RCC 7860 (cell line): ENCODE measurements around the gene PCDHB4.
"Not testable (repeated sequence)": the region's sequence is repeated elsewhere in the genome, so short reads cannot be mapped to it uniquely, and the experiment has no call there.

ENCODE experiments used
- DNase-seq: peaks from one replicate; pipeline ENCODE4 v3.0.0-alpha.2; 2015; ENCODE audit warnings: low spot score
- FAIRE-seq: peaks from 2 replicates; lab custom pipeline; 2012; peaks lifted over from hg19 to GRCh38; lab: Jason Lieb, UNC

PCDHB4 gene

DNA sequence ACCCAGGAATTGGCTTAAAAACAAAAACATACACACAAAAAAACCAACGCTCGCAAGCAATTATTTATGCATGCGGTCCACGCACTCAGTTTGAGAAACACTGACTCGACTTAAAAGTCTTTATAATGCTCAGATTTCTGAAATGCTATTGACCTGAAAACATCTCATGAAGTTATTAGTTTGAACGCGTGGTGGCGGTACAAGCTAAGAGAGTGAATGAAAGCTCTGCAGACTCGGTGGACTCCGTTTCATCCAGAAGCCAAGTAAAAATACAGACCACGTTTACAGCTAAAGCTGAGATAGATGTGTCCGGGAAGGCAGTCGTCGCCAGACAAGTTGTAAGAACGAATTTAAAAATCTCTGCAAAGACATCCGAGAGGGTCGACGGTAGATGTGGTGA is 28.2 kb downstream of the PCDHB4 start, which contains the start of gene PCDHB6:
Gene PCDHB6 (plus strand): TSS at position 246 of the 400 bp plus-strand sequence. CDS start 201 bp downstream, outside the sequence.
- FAIRE-seq (no peak), DNase-seq (no peak)

DNA sequence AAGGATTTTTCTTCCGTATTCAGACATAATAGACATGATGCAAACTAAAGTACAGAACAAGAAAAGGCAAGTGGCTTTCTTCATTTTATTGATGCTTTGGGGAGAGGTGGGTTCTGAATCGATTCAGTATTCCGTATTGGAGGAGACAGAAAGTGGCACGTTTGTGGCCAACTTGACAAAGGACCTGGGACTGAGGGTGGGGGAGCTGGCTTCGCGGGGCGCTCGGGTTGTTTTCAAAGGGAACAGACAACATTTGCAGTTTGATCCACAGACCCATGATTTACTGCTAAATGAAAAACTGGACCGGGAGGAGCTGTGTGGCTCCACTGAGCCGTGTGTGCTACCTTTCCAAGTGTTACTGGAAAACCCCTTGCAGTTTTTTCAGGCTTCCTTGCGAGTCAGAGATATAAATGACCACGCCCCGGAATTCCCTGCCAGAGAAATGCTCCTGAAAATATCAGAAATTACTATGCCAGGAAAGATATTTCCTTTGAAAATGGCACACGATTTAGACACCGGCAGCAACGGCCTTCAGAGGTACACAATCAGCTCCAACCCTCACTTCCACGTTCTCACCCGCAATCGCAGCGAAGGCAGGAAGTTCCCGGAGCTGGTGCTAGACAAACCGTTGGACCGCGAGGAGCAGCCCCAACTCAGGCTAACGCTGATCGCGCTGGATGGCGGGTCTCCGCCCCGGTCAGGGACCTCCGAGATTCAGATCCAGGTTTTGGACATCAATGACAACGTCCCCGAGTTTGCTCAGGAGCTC is 28.8 kb downstream of the PCDHB4 start:
- no peak for FAIRE-seq
- DNase-seq: no peak

DNA sequence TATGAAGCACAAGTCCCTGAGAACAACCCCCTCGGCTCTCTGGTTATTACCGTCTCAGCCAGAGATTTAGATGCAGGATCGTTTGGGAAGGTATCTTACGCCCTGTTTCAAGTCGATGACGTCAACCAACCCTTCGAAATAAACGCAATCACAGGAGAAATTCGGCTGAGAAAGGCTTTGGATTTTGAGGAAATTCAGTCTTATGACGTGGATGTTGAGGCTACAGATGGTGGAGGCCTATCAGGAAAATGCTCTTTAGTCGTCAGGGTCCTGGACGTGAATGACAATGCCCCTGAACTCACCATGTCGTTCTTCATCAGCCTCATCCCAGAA is 29.3 kb downstream of the PCDHB4 start:
- DNase-seq (no peak), FAIRE-seq (no peak)

- not testable (repeated sequence) for FAIRE-seq, DNase-seq
These were observed 30.0 kb downstream of the PCDHB4 start for GRCh38 chr5:141151632-141152031.

DNA sequence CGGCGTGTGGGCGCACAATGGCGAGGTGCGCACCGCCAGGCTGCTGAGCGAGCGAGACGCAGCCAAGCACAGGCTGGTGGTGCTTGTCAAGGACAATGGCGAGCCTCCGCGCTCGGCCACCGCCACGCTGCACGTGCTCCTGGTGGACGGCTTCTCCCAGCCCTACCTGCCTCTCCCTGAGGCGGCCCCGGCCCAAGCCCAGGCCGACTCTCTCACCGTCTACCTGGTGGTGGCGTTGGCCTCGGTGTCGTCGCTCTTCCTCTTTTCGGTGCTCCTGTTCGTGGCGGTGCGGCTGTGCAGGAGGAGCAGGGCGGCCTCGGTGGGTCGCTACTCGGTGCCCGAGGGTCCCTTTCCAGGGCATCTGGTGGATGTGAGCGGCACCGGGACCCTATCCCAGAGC is 30.5 kb downstream of the PCDHB4 start:
- not testable (repeated sequence) for DNase-seq, FAIRE-seq

DNA sequence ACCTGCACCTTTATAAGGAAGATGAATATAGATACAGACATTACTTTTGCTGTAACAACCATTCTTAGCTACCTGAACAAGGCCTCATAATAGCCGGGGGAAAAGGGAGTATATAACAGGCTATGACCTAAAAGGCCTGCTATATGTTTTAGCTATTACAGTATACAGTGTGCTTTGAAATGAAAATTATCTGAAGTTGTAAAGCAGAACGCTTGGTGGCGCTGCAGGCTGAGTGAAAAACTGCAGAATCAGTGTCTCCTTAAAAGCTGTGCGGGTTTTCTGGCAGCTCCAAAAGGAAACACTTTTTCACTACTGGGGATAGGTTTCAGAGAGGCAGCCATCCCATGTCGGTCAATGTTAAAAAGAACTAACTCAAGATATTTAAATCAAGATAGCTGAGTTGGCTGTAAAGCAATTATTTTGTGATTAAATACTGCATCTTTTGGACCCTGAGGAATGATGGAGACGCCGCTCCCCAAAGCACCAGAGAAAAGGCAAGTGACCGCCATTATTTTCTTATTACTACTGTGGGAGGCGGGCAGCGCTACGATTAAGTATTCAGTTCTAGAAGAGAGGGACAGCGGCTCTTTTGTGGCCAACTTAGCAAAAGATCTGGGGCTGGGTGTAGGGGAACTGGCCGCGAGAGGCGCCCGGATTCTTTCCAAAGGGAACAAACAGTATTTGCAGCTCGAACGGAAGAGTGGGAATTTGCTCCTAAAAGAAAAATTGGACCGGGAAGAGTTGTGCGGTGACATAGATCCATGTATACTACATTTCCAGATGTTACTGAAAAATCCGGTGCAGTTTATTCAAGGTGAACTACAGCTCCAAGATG is 34.1 kb downstream of the PCDHB4 start:
- no peak for DNase-seq
- FAIRE-seq: no peak

- DNase-seq, FAIRE-seq: not testable (repeated sequence)
These were observed 35.7 kb downstream of the PCDHB4 start for GRCh38 chr5:141157356-141157755.

DNA sequence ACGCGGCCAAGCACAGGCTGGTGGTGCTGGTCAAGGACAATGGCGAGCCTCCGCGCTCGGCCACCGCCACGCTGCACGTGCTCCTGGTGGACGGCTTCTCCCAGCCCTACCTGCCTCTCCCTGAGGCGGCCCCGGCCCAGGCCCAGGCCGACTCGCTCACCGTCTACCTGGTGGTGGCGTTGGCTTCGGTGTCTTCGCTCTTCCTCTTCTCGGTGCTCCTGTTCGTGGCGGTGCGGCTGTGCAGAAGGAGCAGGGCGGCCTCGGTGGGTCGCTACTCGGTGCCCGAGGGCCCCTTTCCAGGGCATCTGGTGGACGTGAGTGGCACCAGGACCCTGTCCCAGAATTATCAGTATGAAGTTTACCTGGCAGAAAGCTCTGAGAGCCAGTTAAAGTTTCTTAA is 36.3 kb downstream of the PCDHB4 start:
- FAIRE-seq, DNase-seq: not testable (repeated sequence)

DNA sequence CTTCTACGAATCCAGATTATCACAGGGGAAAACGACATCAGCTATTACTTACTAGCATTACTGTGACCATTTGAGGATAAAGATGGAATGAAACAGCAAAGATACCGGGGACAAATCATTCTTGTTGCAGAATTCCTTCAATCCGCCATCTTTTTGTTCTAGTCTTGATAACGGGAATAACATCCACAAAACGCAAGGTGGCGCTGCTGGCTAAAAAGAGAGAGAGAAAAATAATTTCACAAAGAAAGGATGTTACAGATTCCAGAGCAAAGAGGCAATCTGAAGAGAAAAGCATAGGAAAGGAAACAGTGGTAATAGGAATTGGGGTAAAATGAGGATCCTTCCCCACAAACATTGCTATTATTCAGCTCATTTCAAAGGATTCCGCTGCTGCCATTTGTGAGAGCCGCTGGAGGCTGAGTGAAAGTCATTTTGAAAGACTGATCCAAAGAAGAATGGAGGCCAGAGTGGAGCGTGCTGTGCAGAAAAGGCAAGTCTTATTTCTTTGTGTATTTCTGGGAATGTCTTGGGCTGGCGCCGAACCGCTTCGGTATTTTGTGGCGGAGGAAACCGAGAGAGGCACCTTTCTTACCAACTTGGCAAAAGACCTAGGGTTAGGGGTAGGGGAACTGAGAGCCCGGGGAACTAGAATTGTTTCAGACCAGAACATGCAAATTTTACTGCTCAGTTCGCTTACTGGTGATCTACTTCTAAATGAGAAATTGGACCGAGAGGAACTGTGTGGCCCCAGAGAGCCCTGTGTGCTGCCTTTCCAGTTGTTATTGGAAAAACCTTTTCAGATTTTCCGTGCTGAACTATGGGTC is 51.0 kb downstream of the PCDHB4 start, which contains the start of gene PCDHB7:
Gene PCDHB7 (plus strand): TSS at position 264 of the 824 bp plus-strand sequence. CDS start 192 bp downstream, at position 456.
- no peak for FAIRE-seq

GRCh38 chr5:141174291-141175104 is 52.9 kb downstream of the PCDHB4 start:
- DNase-seq, FAIRE-seq: not testable (repeated sequence)

More for the DNA sequence above, 51.0 kb downstream of the PCDHB4 start, which contains the start of gene PCDHB7:
- peak; percentile 14 for DNase-seq
